ENCODE results near the gene NTRK2.

DNA sequence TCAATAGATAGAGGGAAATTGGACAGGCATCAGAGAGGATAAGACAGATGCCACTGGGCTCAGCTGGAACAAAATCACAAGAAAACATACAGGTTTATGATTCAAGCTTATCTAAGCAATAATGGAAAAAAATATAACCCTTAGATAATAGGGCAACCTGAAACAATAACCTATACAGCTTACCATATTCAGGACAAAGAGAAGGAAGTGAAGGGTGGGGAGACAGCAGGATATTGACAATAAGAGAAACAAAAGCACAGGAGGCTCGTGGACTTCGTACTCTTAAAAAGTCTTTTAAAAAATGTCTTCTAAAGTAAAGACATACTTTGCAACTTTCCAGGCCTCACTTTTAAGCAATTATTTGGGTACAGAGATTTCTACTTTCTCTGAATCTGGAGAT, 225.3 kb downstream of the NTRK2 start:
- TF ChIP-seq, protein P1, sequence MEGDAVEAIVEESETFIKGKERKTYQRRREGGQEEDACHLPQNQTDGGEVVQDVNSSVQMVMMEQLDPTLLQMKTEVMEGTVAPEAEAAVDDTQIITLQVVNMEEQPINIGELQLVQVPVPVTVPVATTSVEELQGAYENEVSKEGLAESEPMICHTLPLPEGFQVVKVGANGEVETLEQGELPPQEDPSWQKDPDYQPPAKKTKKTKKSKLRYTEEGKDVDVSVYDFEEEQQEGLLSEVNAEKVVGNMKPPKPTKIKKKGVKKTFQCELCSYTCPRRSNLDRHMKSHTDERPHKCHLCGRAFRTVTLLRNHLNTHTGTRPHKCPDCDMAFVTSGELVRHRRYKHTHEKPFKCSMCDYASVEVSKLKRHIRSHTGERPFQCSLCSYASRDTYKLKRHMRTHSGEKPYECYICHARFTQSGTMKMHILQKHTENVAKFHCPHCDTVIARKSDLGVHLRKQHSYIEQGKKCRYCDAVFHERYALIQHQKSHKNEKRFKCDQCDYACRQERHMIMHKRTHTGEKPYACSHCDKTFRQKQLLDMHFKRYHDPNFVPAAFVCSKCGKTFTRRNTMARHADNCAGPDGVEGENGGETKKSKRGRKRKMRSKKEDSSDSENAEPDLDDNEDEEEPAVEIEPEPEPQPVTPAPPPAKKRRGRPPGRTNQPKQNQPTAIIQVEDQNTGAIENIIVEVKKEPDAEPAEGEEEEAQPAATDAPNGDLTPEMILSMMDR (IDR thresholded peaks at IDR 0.05; ENCODE audit: low read length) = no peak
- no peak for TF ChIP-seq EZH2 (IDR thresholded peaks at IDR 0.05; ENCODE audit: borderline replicate concordance, low read length)
